Measurements from ENCODE around the gene PTPRJ. TPM values are rescaled to one million over a fixed set of nuclear protein-coding genes. Genes with fewer than 3 reads are reported as not detected.

Gene PTPRJ
- total RNA-seq, 1 experiment from 2014 or later: 11.0 TPM

DNA sequence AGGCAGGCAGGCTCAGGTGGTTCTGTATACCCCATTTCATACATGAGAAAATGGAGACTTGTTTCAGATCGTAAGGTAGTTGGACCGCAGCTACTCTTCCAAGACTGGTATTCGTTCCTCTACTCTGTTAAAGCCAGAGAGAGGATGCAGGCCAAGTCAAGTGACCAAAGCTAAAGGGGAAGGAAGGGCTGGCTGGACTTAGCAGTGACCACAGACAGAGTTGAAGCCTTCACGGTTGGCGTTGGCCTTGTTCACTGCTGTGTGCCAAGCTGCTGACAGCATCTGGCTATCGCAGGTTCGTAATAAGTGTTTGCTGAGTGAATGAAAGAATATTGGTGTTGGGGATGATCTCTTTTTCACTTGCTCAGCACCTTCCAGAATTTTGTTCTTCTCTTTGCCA, 64.2 kb downstream of the PTPRJ start:
- no peak overlapping the region for H3K4me3 Mint-ChIP-seq (ENCODE audit: unreplicated experiment)
- Histone ChIP-seq H3K36me3 (ENCODE audit: control insufficient read depth, insufficient read depth, low read length) (no peaks in the 10 kb centered on the region; the same call in 1 of the 2 replicates), H3K9me3 (no peaks in the 10 kb centered on the region), H3K4me1 (peaks cover 8% of the 10 kb centered on the region; the same call in 1 of the 2 replicates), H3K4me3 (ENCODE audit: low read depth, low read length) (no peak overlapping the region), H3K27me3 (replicated peaks; ENCODE audit: control insufficient read depth, insufficient read depth, low read length) (no peaks in the 10 kb centered on the region)
- ChIA-PET POLR2A (no interaction called here), CTCF (no interaction called here)
- H3K36me3 Mint-ChIP-seq (ENCODE audit: insufficient read depth, unreplicated experiment): peaks cover under 1% of the 10 kb centered on the region
- no peaks in the 10 kb centered on the region for H3K9me3 Mint-ChIP-seq (ENCODE audit: unreplicated experiment)
- TF ChIP-seq, protein P1, sequence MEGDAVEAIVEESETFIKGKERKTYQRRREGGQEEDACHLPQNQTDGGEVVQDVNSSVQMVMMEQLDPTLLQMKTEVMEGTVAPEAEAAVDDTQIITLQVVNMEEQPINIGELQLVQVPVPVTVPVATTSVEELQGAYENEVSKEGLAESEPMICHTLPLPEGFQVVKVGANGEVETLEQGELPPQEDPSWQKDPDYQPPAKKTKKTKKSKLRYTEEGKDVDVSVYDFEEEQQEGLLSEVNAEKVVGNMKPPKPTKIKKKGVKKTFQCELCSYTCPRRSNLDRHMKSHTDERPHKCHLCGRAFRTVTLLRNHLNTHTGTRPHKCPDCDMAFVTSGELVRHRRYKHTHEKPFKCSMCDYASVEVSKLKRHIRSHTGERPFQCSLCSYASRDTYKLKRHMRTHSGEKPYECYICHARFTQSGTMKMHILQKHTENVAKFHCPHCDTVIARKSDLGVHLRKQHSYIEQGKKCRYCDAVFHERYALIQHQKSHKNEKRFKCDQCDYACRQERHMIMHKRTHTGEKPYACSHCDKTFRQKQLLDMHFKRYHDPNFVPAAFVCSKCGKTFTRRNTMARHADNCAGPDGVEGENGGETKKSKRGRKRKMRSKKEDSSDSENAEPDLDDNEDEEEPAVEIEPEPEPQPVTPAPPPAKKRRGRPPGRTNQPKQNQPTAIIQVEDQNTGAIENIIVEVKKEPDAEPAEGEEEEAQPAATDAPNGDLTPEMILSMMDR (IDR thresholded peaks at IDR 0.05; ENCODE audit: insufficient read depth in 1 of 2, low read depth in 1 of 2, low read length in 1 of 2, severe bottlenecking in 1 of 2, unreplicated experiment in 1 of 2): no peak
- no TSS peak for BruUV-seq (replicated peaks)
- peaks cover 11% of the 10 kb centered on the region for H3K4me1 Mint-ChIP-seq (ENCODE audit: low read depth, unreplicated experiment)
- H3K27ac Mint-ChIP-seq (ENCODE audit: unreplicated experiment): no peak overlapping the region
- intact Hi-C loops (cut with micrococcal nuclease; ENCODE audit: unreplicated experiment): no loop called here
- no peaks in the 10 kb centered on the region for H3K27me3 Mint-ChIP-seq (ENCODE audit: insufficient read depth, unreplicated experiment)
- no peak for DNase-seq

DNA sequence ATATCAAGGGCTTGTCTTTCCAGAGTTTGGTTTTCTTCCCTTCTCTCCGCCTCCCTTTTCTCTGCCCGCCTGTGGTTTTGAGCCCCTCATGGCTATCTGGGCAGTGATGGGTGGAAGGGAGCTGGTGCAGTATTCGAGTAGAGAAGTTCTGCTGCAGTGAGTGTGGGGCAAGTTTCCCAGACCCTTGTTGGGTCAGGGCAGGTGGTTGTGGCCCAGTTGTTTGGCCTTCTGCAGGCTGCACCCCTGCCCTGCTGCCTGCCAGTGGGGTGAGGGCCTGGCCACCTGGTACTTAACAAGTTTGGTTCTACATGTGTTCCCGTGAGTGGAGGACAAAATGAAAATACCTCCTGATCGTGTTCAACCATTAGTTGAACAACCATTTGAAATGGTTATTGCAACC, 65.2 kb downstream of the PTPRJ start:
- H3K4me3 Mint-ChIP-seq (ENCODE audit: unreplicated experiment): no peak overlapping the region
- H3K9me3 ChIP-seq: no peaks in the 10 kb centered on the region
- H3K27me3 Mint-ChIP-seq (ENCODE audit: insufficient read depth, unreplicated experiment): no peaks in the 10 kb centered on the region
- intact Hi-C loops (cut with micrococcal nuclease; ENCODE audit: unreplicated experiment): no loop called here
- H3K36me3 ChIP-seq (ENCODE audit: control insufficient read depth, insufficient read depth, low read length): no peaks in the 10 kb centered on the region; the same call in 1 of the 2 replicates
- DNase-seq: no peak
- H3K4me3 ChIP-seq (ENCODE audit: low read depth, low read length): no peak overlapping the region
- H3K4me1 Mint-ChIP-seq (ENCODE audit: low read depth, unreplicated experiment): peaks cover 21% of the 10 kb centered on the region
- H3K4me1 ChIP-seq: peaks cover 18% of the 10 kb centered on the region
- H3K27me3 ChIP-seq (replicated peaks; ENCODE audit: control insufficient read depth, insufficient read depth, low read length): no peaks in the 10 kb centered on the region
- BruUV-seq (replicated peaks): no TSS peak
- H3K9me3 Mint-ChIP-seq (ENCODE audit: unreplicated experiment): no peaks in the 10 kb centered on the region
- CTCF ChIA-PET: no interaction called here
- TF ChIP-seq, protein P1 (IDR thresholded peaks at IDR 0.05; ENCODE audit: insufficient read depth in 1 of 2, low read depth in 1 of 2, low read length in 1 of 2, severe bottlenecking in 1 of 2, unreplicated experiment in 1 of 2): no peak
- H3K27ac Mint-ChIP-seq (ENCODE audit: unreplicated experiment): no peak overlapping the region
- H3K36me3 Mint-ChIP-seq (ENCODE audit: insufficient read depth, unreplicated experiment): peaks cover 4% of the 10 kb centered on the region
- POLR2A ChIA-PET: no interaction called here

- Mint-ChIP-seq H3K4me1 (ENCODE audit: low read depth, unreplicated experiment) (peaks cover 35% of the 10 kb centered on the region), H3K36me3 (ENCODE audit: insufficient read depth, unreplicated experiment) (peaks cover 10% of the 10 kb centered on the region), H3K4me3 (ENCODE audit: unreplicated experiment) (no peak overlapping the region), H3K27me3 (ENCODE audit: insufficient read depth, unreplicated experiment) (no peaks in the 10 kb centered on the region), H3K27ac (ENCODE audit: unreplicated experiment) (no peak overlapping the region), H3K9me3 (ENCODE audit: unreplicated experiment) (no peaks in the 10 kb centered on the region)
- POLR2A ChIA-PET: no interaction called here
- CTCF ChIA-PET: no interaction called here
- BruUV-seq (replicated peaks): no TSS peak
- TF ChIP-seq, protein P1 (IDR thresholded peaks at IDR 0.05; ENCODE audit: insufficient read depth in 1 of 2, low read depth in 1 of 2, low read length in 1 of 2, severe bottlenecking in 1 of 2, unreplicated experiment in 1 of 2): no peak
- DNase-seq: no peak
- Histone ChIP-seq H3K4me1 (peaks cover 37% of the 10 kb centered on the region), H3K4me3 (ENCODE audit: low read depth, low read length) (no peak overlapping the region), H3K36me3 (ENCODE audit: control insufficient read depth, insufficient read depth, low read length) (no peaks in the 10 kb centered on the region; the same call in 1 of the 2 replicates), H3K9me3 (no peaks in the 10 kb centered on the region), H3K27me3 (replicated peaks; ENCODE audit: control insufficient read depth, insufficient read depth, low read length) (no peaks in the 10 kb centered on the region)
- intact Hi-C loops (cut with micrococcal nuclease; ENCODE audit: unreplicated experiment): no loop called here
These were observed 67.3 kb downstream of the PTPRJ start for GRCh38 chr11:48047616-48048015.

Data from Caco-2 (cell line).